Myocyte (in vitro differentiated cells): ENCODE measurements around the gene DSCAML1. TPM values are rescaled to one million over a fixed set of nuclear protein-coding genes. Genes with fewer than 3 reads are reported as not detected.

ENCODE experiments used
- DNase-seq: peaks from one replicate; pipeline ENCODE4 v3.0.0-alpha.2; 2012; ENCODE audit warnings: low read depth
- total RNA-seq: library from RNA; depleted of rRNA; stranded (reverse); fragments of >200 nt; gene quantifications from 2 replicates; pipeline ENCODE4 v1.2.3, GENCODE V29; 2014

DSCAML1 gene
- total RNA-seq, 1 donor from 2014 or later, result not detected

DNA sequence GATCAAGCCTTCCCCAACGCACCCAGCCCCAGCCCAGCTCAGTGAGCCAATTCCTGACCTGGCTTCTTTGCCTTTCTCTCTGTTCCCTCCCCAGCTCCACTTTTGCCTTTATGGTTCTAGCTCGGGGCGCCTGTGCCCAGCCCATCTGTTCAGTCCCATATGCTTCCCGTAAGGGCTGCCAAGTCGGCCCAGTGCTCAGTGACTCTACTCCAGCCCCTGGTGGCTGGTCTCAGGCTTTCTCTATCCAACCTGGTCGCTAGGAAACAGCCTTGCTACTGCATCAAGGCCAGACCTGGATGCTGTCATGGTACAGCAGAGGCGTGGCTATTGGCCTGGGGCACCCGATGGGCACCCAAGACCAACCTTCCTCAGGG lies 178.0 kb downstream of the DSCAML1 start:
- peak; percentile 0 for DNase-seq

DNA sequence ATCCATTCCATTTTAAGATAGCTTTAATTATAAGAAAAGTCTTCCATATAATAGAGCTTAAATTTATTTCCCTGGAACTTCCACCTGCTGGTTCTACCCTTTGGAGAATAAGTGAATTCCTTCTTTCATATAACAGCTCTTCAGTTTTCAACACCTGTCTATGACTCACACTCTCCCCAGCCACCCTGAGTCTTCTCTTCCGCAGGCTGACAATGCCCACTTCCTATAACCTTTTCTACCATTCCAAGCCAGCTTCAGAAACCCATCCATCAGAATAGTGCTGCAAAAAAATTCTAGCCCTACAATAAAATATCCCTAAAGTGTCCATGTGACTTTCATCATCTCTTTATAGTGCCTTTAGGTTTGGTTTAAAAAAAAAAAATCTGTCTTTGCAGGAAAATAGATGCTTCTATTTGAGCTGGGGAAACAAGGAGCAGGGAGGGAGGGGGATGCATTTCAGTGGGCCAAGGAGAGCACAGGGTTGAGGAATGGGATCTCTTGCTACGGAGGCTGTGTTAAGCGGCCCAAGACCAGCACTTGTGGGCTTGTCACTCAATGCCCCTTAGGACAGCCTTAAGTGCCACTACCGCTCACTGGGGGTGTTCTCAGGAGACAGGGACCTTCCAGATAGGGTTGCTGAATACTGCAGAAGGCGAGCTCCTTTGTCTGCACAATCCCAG lies 178.6 kb downstream of the DSCAML1 start:
- DNase-seq, result no peak

DNA sequence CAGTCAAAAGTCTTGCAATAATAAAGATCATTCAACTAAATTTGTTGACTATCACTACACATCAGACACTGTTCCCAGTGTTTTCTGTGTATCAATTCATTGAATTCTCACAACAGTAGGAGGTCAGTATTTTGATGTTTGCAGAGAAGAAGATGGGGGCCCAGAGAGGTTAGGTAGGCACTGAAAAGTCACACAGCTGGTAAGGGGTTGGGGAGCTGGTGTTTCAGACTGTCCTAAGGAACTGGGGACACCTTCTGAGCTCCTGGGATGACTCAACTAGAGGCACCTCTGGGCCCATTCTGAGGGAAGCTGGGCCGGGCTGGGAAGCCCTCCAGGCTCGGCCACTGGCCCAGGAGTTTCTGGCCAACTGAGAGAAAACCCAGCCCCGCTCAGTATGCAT lies 180.0 kb downstream of the DSCAML1 start:
- no peak for DNase-seq

DNA sequence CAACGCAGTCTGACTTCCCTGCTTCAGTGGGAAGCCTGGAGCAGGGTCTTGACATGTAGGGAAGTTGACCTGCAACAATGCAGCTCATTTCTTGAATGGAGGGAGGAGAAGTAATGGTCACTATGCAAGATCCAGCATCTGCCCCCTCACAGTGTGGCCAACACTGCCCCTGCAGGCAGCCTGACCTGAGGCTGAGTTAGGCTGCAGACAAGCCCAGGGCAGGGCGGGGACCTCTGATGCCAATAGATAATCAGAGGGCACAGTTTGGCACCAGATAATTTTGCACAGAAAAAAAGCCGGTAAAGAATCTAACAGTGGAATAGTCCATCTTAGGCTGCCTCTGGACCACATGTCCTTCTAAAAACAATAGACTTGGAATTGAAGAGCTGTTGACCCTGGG lies 182.3 kb downstream of the DSCAML1 start:
- DNase-seq, result no peak

DNA sequence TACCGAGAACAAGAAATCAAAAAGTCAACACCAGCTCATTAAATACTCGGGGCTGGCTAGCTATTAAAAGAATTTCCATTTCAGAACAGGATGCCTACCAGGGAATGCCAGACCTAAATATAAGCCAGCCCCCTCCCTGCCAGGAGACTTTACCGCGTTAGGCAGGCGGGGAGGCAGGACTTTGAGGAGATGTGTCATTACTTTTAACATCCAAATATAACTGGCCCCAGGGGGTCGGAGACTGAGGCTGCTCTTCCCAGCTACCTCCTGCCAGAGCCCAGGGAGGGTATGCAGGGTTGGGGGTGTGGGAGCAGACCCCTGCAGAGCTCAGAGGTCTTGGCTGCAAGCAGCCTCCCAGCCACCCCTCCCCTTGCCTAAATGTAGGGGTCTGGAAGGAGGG lies 183.5 kb downstream of the DSCAML1 start:
- DNase-seq, result no peak

DNA sequence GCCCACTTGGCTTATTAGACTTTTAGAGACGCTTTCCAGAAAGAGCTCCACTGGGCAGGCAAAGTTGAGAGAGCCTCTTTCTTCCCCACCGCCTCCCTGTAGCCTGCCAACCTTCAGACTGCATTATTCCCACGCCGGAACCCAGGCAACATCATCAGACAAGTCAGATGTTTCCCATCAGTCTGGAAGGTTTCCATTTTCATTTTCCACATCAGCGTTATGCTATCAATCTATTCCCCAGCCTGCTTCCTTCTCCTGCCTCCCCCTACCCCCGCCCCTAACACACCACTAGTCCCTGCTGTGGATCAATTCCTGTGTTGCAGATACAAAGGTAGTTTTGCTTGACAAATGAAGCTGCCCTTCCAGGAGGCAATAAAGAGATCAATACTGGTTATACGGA lies 184.8 kb downstream of the DSCAML1 start:
- no peak for DNase-seq

DNA sequence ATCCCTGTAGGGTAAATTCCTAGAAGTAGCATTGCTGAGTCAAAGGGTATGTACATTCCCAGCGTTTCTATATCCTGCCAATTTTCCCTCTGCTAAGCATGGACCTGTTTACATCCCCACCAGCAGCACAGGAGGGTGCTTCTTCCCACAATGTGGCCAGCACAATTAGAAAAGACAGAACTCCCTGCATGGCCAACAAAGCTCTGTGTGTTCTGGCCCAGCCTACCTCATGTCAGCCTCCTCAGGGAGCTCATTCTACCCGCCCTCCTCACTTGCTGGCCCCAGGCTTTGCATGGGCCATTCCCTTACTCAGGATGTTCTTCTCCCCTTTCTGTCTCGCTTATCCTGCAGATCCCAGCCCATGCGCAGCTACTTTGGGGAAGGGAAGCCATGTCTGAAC lies 186.1 kb downstream of the DSCAML1 start:
- DNase-seq, result no peak

DNA sequence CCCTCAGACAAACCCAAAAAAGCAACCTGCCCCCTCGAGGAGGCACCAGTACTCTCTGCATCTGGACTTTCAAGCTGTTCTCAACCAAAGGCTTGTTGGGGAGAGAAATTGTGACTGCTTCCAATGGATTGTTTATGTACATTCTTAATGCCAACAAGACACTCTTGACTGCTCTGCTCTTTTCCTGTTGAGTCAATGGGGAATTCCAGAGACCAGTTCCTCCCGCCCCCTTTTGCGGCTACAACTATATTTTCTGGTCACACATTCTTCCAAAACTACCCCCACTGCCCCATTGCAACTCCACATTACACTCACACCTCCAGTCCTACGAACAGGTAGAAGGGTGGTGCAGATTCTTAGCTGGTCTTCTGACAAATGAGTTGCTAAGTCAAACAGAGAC lies 187.0 kb downstream of the DSCAML1 start:
- DNase-seq, result no peak

DNA sequence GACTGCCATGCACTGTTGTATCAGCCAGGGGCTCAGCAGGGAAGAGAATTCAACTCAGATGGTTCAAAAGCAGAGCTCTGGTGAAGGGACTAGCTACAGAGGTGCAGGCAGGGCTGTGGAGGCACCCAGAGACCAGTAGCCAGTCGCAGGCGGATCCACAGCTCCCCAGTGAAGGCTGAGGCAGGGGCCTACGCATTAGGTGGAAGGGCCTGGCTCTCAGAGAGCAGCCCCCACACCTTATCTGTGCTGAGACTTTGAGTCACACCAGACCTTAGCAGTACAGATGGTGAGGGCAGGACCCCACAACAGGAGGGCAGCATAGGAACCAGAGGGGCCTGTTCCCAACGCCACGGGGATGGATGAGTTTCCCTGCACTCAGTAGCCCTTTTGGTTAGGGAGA lies 189.6 kb downstream of the DSCAML1 start:
- no peak for DNase-seq

DNA sequence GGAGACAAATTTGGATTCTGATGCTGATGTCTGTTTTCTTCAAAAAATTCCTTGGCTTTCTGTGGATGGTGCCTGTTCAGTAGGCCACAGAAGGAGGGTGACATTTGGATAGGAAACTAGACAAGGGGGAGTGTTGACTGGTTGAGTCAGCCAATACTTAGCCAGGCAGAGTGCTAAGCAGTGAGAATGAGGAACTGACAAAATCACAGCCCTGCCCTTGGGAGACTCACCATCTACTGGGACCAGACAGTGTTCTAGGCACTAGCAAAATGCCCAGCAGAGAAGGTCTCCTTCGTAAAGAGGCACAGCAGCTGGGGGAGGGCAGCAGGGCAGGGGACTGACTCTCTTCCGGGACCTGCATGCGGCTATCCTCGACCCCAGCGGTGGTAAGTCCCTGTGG lies 190.2 kb downstream of the DSCAML1 start:
- no peak for DNase-seq

DNA sequence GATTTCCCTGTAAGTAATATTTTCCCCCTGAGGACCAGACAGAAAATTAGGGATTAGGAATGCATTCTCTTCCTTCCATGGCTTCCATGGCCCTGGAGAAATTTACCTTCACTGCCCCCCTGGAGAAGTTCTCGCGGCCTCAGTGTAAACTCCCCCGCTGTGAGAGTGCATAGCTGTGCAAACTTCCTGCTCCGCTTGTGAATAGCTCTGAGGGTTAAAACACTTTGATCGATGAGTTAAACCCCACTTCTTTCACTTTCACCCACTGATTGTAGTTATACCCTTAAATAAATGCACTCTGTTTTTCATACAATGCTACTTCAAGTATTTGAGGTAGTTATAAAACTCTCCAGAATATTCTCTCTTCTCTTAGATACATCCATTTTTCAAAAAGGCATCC lies 190.8 kb downstream of the DSCAML1 start:
- DNase-seq, result no peak

DNA sequence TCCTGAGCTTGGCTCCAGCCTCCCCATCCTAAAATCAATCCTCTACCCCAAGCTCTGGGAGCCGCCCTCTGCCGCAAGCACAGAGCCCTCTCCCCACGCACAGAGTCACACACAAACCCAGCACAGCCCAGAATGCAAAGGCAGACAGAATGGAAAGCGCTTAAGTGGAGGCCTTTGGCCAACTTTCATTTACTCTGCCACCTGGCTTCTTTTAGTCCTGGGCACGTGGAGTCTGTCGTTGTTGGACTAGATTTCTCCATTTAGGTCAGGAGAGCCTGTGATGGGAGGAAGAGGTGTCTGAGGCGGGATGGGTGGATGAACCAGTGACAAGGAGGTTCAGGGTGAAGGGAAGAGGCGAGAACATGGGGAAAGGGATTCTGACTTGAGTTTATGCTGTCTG lies 191.7 kb downstream of the DSCAML1 start:
- DNase-seq, result no peak

DNA sequence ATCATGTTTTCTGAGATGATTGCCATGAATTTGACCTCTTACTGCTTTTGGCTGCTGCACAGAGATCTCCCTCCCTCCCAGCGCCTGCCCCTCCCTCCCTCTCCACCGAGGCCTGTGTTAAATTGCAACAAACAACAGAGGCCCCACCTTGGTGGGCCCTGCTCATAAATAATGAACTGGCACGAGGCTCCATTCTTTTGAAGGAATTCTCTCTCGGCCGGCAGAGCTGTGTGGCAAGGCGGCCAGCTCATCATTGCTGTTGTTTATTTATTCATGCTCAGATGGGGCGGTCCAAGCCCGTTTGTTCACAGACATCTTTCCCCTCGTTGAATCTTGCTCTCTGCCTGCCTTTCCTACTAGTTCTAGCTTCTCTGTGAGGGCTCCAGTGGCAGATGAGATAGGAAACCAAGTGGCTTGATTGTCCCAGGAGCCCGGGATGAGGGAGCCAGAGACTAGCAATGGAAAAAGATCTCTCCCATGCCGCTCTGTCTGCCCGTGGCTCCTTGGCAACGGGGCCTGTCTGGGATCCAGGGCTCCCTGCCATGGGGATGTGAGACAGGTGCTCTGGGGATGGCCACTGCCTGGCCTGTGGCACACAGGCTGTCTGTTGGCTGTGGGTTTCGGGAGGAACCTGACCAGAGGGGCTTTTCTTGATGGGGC lies 192.6 kb downstream of the DSCAML1 start:
- peak; percentile 5 for DNase-seq

DNA sequence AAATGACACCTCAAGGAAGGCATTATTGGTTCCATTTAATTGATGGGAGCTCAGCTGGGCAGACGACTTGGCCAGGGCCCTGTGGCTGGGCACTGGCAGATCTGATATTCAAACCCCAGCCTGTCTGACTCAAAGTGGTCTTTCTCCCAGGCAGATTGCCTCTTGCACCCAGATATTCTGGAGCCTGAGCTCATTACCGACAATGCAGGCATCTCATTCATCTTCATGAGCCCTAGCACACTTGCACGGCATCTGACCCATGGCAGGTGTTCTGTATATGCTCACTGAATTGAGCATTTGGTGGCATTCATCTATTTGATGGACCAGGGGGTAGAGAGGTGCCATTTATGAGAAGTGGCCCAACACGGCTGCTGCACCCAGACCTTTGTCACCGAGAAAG lies 193.1 kb downstream of the DSCAML1 start:
- no peak for DNase-seq

DNA sequence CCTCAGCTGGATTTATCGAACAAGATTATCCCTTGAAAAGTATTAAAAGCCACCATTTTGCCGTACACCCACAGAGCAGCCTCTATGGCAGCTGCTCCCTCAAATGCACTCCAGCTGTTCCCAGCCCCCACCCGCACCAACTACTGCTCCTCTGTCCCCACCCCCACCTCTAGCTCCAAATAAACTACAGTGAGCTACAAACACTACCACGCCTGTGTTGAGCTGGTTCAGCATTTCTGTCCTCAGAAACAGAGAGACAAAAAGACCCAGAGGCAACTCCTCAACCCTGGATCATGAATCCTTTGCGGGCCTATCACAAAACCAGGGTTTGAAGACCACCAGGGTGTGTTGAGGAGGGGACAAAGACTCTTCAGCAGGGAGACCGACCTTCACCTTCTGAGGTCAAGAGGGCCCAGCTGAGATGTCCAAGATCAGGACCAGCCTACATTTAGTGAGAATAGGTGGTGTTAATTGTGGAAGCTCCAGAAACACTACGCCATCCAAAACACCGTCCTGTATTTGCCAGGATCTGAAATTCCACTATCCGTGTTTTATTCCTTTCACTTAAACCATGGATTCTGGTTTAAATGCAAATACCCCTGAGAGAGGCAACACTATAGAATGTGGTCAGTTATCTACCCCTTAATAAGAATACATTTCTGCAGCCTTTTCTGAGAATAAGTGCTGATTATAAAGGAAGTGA lies 195.9 kb downstream of the DSCAML1 start:
- no peak for DNase-seq

DNA sequence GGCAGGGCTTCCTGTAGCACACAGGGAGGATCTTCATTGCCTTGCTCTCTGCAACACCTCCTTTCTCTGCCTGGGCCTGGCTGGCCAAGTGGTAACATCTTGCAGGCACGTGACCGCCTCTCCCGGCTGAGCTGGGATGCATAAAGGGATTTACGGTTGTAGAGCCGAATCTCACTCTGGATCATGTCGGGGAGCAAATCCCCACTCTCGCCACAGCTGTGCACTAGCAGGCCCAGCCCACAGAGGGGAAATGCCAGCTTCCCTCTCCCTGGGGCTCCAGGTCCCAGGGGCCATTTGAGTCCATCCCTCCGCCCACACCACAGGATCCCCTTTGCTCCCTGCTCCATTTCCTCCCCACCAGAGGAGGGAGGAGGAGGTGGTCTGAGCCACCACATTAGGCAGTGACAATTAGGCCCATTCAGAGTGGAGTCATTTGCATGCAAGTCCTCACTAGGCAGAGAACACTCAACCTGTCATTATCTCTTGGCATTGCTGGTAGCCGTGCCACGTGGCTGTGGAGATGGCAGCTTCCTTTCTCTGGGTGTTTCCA lies 196.7 kb downstream of the DSCAML1 start:
- DNase-seq, result no peak

DNA sequence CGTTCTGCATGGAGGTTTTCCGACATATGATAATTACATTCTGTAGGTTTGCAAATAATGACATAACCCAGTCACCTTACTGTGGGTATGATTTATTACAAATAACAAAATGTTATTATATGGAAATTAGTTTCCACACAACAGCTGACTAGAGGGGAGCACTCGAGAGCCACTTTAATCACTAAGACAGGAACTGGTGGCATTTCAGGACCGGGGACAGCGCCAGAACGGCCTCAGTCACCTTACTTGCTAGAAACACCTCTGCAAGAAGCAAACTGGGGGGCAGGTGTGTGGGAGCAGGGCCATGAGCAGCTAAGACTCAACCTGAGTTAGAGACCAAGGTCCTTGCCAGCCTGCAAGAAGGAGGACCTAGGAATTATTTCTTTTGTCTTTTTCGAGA lies 199.9 kb downstream of the DSCAML1 start:
- peak; percentile 44 for DNase-seq

DNA sequence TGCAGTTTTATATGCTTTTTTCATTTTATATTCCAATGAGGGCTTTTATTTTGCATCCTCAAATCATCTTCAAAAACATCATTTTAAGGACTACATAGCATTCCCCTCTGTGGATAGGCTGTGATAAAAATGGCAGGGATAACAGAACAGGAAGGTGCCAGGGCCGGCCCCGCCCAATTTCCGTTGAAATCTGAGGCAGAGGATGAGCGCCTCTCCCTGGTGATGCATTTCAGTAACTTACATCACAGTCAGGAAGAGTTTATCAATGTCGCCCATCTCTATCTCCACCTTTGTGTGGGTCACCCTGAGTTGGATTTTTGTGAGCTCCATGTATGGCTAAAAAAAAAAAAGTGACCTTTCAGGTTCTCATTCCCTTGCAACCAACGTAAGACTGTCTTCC lies 201.6 kb downstream of the DSCAML1 start:
- no peak for DNase-seq

DNA sequence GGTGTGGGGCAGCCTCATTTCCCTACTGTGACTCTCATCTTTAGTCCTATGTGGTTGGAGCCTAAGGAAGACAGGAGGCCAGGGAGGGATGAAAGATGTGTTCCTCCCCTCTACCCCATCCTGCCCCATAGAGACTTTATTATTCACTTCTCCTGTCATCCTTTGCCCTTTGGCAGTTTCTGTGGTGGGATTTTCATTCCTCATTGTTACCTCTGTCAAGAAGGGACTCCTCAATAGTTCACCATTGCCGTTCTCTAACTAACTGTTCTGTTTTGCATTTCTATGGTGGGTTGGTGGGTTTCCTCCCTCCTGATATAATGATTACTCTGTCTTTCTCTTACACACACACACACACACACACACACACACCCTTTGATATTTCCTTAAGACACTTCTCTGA lies 202.3 kb downstream of the DSCAML1 start:
- no peak for DNase-seq

DNA sequence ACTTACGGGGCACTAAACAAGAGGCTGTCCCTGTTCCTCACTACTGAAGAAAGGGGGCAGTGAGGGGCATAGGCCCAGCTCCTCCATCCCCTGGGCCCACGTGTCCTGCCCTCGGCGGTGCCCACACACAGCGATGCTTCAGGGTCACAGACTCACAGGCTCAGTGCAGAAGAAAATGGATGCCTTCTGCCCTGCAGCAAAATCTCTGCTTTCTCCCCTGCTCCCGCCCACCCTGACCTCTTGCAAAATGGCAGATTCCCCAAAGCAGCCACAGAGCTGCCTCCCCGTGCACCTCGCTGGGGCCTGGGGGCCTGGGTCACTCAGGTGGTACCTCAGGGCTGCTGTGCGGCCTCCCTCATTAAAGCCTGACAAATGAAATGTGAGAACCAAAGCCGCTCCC lies 204.0 kb downstream of the DSCAML1 start:
- no peak for DNase-seq

DNA sequence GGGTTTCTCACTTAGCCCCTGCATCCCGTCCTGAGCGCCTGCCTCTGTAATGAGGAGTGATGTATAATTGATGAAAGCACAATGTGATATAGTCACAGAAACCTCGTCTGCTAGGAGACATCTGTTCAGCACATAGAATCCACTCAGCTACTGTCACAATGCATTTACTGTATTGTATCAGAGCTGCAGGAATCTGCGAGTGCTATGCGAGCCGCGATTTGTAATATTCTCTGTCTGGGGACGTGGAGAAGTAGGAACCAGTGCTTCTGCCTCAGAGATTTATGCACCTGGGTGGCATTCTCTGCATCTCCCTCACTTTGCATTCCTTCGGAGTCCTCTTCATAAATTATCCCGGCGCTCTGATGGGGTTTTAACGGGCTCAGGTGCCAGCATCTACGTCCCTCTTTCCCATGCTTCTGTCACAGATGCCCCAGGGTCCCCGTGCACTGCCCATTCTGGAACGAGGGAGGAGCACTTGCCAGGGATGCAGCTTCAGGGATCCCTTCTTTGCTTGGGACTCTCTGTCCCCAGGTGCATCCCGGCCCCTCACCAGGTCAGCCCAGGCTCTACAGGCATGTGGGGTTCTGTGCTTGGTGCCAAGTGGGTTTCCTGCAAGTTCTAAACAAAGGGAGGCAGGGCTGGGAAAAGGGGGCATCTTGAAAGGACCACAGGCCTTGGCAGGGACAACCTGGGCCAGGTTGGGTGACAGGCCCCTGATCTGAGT lies 205.5 kb downstream of the DSCAML1 start:
- no peak for DNase-seq

DNA sequence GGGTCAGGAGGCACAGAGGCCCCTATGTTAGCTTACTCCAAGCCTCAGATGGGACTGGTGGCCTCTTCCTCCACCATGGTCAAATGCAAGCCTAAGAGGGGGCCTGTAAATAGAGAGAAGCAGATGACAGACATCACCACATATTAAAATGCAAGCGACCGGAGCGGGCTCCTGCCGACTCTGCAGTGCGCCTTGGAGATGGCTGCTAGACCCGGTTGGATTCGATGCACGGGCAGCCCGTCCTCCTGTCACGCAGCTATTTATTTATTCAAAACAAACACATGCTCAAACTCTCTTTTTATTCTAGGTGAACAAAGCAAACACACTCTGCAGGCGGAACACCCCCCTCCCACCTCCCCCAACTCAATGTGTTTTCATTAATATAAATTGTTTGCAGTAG lies 208.0 kb downstream of the DSCAML1 start:
- no peak for DNase-seq
